ENCODE measurements around the gene DIS3L2. TPM values are rescaled to one million over a fixed set of nuclear protein-coding genes. Genes with fewer than 3 reads are reported as not detected.

Gene DIS3L2
- total RNA-seq, 1 experiment from 2014 or later = 21.5 TPM

GRCh38 chr2:232240906-232241305 is 279.4 kb downstream of the DIS3L2 start:
- DNase-seq (ENCODE audit: low read depth, low spot score) = no peak
- in situ Hi-C loops (cut with HindIII; ENCODE audit: low pct_unique_long_range_greater_than_20kb, low sequenced_read_pairs) = no loop called here

- in situ Hi-C loops (cut with HindIII; ENCODE audit: low pct_unique_long_range_greater_than_20kb, low sequenced_read_pairs) = no loop called here
- DNase-seq (ENCODE audit: low read depth, low spot score) = no peak
Observed at GRCh38 chr2:232242316-232242715, 280.8 kb downstream of the DIS3L2 start.

GRCh38 chr2:232245111-232245510 is 283.6 kb downstream of the DIS3L2 start:
- DNase-seq (ENCODE audit: low read depth, low spot score) = no peak
- in situ Hi-C loops (cut with HindIII; ENCODE audit: low pct_unique_long_range_greater_than_20kb, low sequenced_read_pairs) = no loop called here

GRCh38 chr2:232246245-232246644 is 284.7 kb downstream of the DIS3L2 start:
- in situ Hi-C loops (cut with HindIII; ENCODE audit: low pct_unique_long_range_greater_than_20kb, low sequenced_read_pairs) = no loop called here
- no peak for DNase-seq (ENCODE audit: low read depth, low spot score)

- in situ Hi-C loops (cut with HindIII; ENCODE audit: low pct_unique_long_range_greater_than_20kb, low sequenced_read_pairs) = no loop called here
- no peak for DNase-seq (ENCODE audit: low read depth, low spot score)
Observed at GRCh38 chr2:232249096-232249495, 287.6 kb downstream of the DIS3L2 start.

GRCh38 chr2:232250246-232251175 is 289.0 kb downstream of the DIS3L2 start:
- peak; percentile 35 for DNase-seq (ENCODE audit: low read depth, low spot score)
- in situ Hi-C loops (cut with HindIII; ENCODE audit: low pct_unique_long_range_greater_than_20kb, low sequenced_read_pairs) = no loop called here

- DNase-seq (ENCODE audit: low read depth, low spot score) = no peak
- in situ Hi-C loops (cut with HindIII; ENCODE audit: low pct_unique_long_range_greater_than_20kb, low sequenced_read_pairs) = no loop called here
Observed at GRCh38 chr2:232255033-232255432, 293.5 kb downstream of the DIS3L2 start.

- peak; percentile 2 for DNase-seq (ENCODE audit: low read depth, low spot score)
- in situ Hi-C loops (cut with HindIII; ENCODE audit: low pct_unique_long_range_greater_than_20kb, low sequenced_read_pairs) = no loop called here
Observed at GRCh38 chr2:232260075-232260474, 298.6 kb downstream of the DIS3L2 start.

GRCh38 chr2:232261776-232262175 is 300.3 kb downstream of the DIS3L2 start:
- in situ Hi-C loops (cut with HindIII; ENCODE audit: low pct_unique_long_range_greater_than_20kb, low sequenced_read_pairs) = no loop called here
- DNase-seq (ENCODE audit: low read depth, low spot score) = no peak

- in situ Hi-C loops (cut with HindIII; ENCODE audit: low pct_unique_long_range_greater_than_20kb, low sequenced_read_pairs) = no loop called here
- DNase-seq (ENCODE audit: low read depth, low spot score) = no peak
Observed at GRCh38 chr2:232263295-232263694, 301.8 kb downstream of the DIS3L2 start.

- no peak for DNase-seq (ENCODE audit: low read depth, low spot score)
- in situ Hi-C loops (cut with HindIII; ENCODE audit: low pct_unique_long_range_greater_than_20kb, low sequenced_read_pairs) = no loop called here
Observed at GRCh38 chr2:232264081-232264480, 302.6 kb downstream of the DIS3L2 start.

GRCh38 chr2:232265329-232265728 is 303.8 kb downstream of the DIS3L2 start:
- in situ Hi-C loops (cut with HindIII; ENCODE audit: low pct_unique_long_range_greater_than_20kb, low sequenced_read_pairs) = no loop called here
- no peak for DNase-seq (ENCODE audit: low read depth, low spot score)

- no peak for DNase-seq (ENCODE audit: low read depth, low spot score)
- in situ Hi-C loops (cut with HindIII; ENCODE audit: low pct_unique_long_range_greater_than_20kb, low sequenced_read_pairs) = no loop called here
Observed at GRCh38 chr2:232268636-232269165, 307.2 kb downstream of the DIS3L2 start.

- in situ Hi-C loops (cut with HindIII; ENCODE audit: low pct_unique_long_range_greater_than_20kb, low sequenced_read_pairs) = no loop called here
- DNase-seq (ENCODE audit: low read depth, low spot score) = no peak
Observed at GRCh38 chr2:232269867-232270266, 308.4 kb downstream of the DIS3L2 start.

- DNase-seq (ENCODE audit: low read depth, low spot score) = no peak
- in situ Hi-C loops (cut with HindIII; ENCODE audit: low pct_unique_long_range_greater_than_20kb, low sequenced_read_pairs) = no loop called here
Observed at GRCh38 chr2:232273903-232274643, 312.6 kb downstream of the DIS3L2 start.

GRCh38 chr2:232275670-232276069 is 314.2 kb downstream of the DIS3L2 start:
- DNase-seq (ENCODE audit: low read depth, low spot score) = no peak
- in situ Hi-C loops (cut with HindIII; ENCODE audit: low pct_unique_long_range_greater_than_20kb, low sequenced_read_pairs) = no loop called here

- no peak for DNase-seq (ENCODE audit: low read depth, low spot score)
Observed at GRCh38 chr2:232276084-232276732, 314.7 kb downstream of the DIS3L2 start.

GRCh38 chr2:232276733-232277313 is 315.3 kb downstream of the DIS3L2 start:
- DNase-seq (ENCODE audit: low read depth, low spot score) = no peak
- in situ Hi-C loops (cut with HindIII; ENCODE audit: low pct_unique_long_range_greater_than_20kb, low sequenced_read_pairs) = no loop called here

More at GRCh38 chr2:232276084-232276732, 314.7 kb downstream of the DIS3L2 start:
- in situ Hi-C loops (cut with HindIII; ENCODE audit: low pct_unique_long_range_greater_than_20kb, low sequenced_read_pairs) = no loop called here
